Endothelial cell of umbilical vein (primary cell): Measurements from ENCODE around the gene CAP2. TPM values are rescaled to one million over a fixed set of nuclear protein-coding genes. Genes with fewer than 3 reads are reported as not detected.

ENCODE experiments used
- BruUV-seq: library from RNA; stranded (reverse); fragments of 400-500 nt; replicated peaks from 2 replicates; lab custom pipeline; 2021; lab: Mats Ljungman, UMichigan
- CTCF ChIA-PET: fragments of 300-600, 350-600 bp; sonication (Branson Sonifier 250); formaldehyde crosslinking; loops from one replicate; lab custom pipeline; 2021; ENCODE audit warnings: antibody characterized with exemption, inconsistent platforms; lab: Charles Lee
- POLR2A ChIA-PET: fragments of 300-600, 350-600 bp; sonication (Branson Sonifier 250); formaldehyde crosslinking; loops from one replicate; lab custom pipeline; 2021; ENCODE audit warnings: antibody characterized with exemption, inconsistent platforms; lab: Charles Lee
- DNase-seq: peaks from one replicate; pipeline ENCODE4 v3.0.0-alpha.2; 2011; ENCODE audit warnings: low read depth, low spot score
- FAIRE-seq: peaks from 2 replicates; lab custom pipeline; 2011; peaks lifted over from hg19 to GRCh38; lab: Jason Lieb, UNC
- H2AFZ ChIP-seq: 2 replicates; pipeline ENCODE4 v1.6.0; 2012; ENCODE audit warnings: low read depth, low read length, control low read depth, inconsistent platforms
- H3K27ac ChIP-seq: 2 replicates; pipeline ENCODE4 v1.5.1; 2011; ENCODE audit warnings: low read depth, mild to moderate bottlenecking, control low read depth, low read length, moderate library complexity; ENCODE audit not compliant: insufficient read depth
- H3K27me3 ChIP-seq, 2 experiments: 2 replicates each; pipeline versions ENCODE4 v1.6.0 to v1.6.1; 2011; ENCODE audit warnings: low read length in 2 of 2, mixed read lengths in 1 of 2; ENCODE audit not compliant: control insufficient read depth in 2 of 2, insufficient read depth in 2 of 2
- H3K36me3 ChIP-seq, 2 experiments: 2 replicates in 1 of 2; 3 replicates in 1 of 2; pipeline ENCODE4 v1.5.1; 2011; ENCODE audit warnings: low read length in 2 of 2, mild to moderate bottlenecking in 1 of 2, moderate library complexity in 1 of 2; ENCODE audit not compliant: control insufficient read depth in 2 of 2, insufficient read depth in 2 of 2; ENCODE audit errors: extremely low read depth in 1 of 2
- H3K4me1 ChIP-seq: 3 replicates; pipeline ENCODE4 v1.5.1; 2011; ENCODE audit warnings: mild to moderate bottlenecking, low read length; ENCODE audit not compliant: control insufficient read depth, insufficient read depth; ENCODE audit errors: extremely low read depth
- H3K4me2 ChIP-seq: 2 replicates; pipeline ENCODE4 v1.6.1; 2011; ENCODE audit warnings: low read length, control low read depth, mixed read lengths; ENCODE audit not compliant: insufficient read depth
- H3K4me3 ChIP-seq, 3 experiments: fragments of 200-600 bp in 1 of 3; sonication (generic), shearing (Covaris generic) in 1 of 3; replicated peaks in 1 of 3; 2 replicates each; pipeline ENCODE4 v1.5.1; 2011 to 2016; ENCODE audit warnings: control low read depth in 3 of 3, low read length in 3 of 3, mild to moderate bottlenecking in 2 of 3, inconsistent platforms in 1 of 3, low read depth in 1 of 3, moderate library complexity in 1 of 3; ENCODE audit not compliant: insufficient read depth in 1 of 3
- H3K79me2 ChIP-seq: 2 replicates; pipeline ENCODE4 v1.6.0; 2012; ENCODE audit warnings: low read length, inconsistent platforms; ENCODE audit not compliant: control insufficient read depth, insufficient read depth
- H3K9ac ChIP-seq: replicated peaks from 2 replicates; pipeline ENCODE3; 2011; ENCODE audit warnings: low read length, control low read depth; ENCODE audit not compliant: insufficient read depth; ENCODE audit errors: extremely low read depth
- H3K9me1 ChIP-seq: replicated peaks from 3 replicates; pipeline ENCODE4 v1.6.0; 2011; ENCODE audit warnings: mild to moderate bottlenecking, low read length; ENCODE audit not compliant: control insufficient read depth, insufficient read depth; ENCODE audit errors: extremely low read depth
- H3K9me3 ChIP-seq: replicated peaks from 2 replicates; pipeline ENCODE4 v1.5.1; 2012; ENCODE audit warnings: low read length, inconsistent platforms; ENCODE audit not compliant: control insufficient read depth, insufficient read depth
- H4K20me1 ChIP-seq: replicated peaks from 2 replicates; pipeline ENCODE3; 2011; ENCODE audit warnings: mild to moderate bottlenecking, low read length; ENCODE audit not compliant: control insufficient read depth, insufficient read depth; ENCODE audit errors: extremely low read depth
- EZH2 ChIP-seq: IDR thresholded peaks from 2 replicates; pipeline ENCODE4 v1.6.1; 2012; ENCODE audit warnings: borderline replicate concordance, low read depth, mild to moderate bottlenecking, moderate library complexity, low read length, inconsistent platforms; ENCODE audit not compliant: severe bottlenecking
- FOS ChIP-seq: IDR thresholded peaks from 2 replicates; pipeline ENCODE4 v1.6.1; 2011; ENCODE audit warnings: mild to moderate bottlenecking, low read length, moderate library complexity, borderline replicate concordance; ENCODE audit not compliant: insufficient read depth
- GATA2 ChIP-seq: IDR thresholded peaks from 2 replicates; pipeline ENCODE4 v1.7.0; 2011; ENCODE audit warnings: low read depth, mild to moderate bottlenecking, moderate library complexity, mixed read lengths, low read length; ENCODE audit not compliant: insufficient read length, insufficient read depth
- JUN ChIP-seq: IDR thresholded peaks from 2 replicates; pipeline ENCODE4 v1.6.1; 2011; ENCODE audit warnings: borderline replicate concordance, low read depth; ENCODE audit not compliant: insufficient read length, insufficient read depth
- MYC ChIP-seq: IDR thresholded peaks from one replicate; pipeline ENCODE4 v1.6.1; 2011; ENCODE audit warnings: mild to moderate bottlenecking, low read depth, low read length
- POLR2A ChIP-seq: IDR thresholded peaks from 2 replicates; pipeline ENCODE4 v1.6.1; 2012; ENCODE audit warnings: low read depth, mild to moderate bottlenecking, control low read depth, low read length
- POLR2AphosphoS5 ChIP-seq: IDR thresholded peaks from 2 replicates; pipeline ENCODE4 v1.6.1; 2012; ENCODE audit warnings: low read depth, mild to moderate bottlenecking, control low read depth, low read length, moderate library complexity; ENCODE audit not compliant: insufficient read depth
- dilution Hi-C: fragments of 300-500 bp; cut with MboI; formaldehyde crosslinking; loops from one replicate; pipeline ENCODE4 v1.15.0; 2019; ENCODE audit warnings: low sequenced_read_pairs; ENCODE audit not compliant: extremely low pct_ligation_motif_present
- intact Hi-C: fragments of 100-400 bp; cut with micrococcal nuclease; formaldehyde crosslinking; loops from one replicate; pipeline ENCODE4 v1.10.0; 2022
- polyA plus RNA-seq, 4 experiments: library from polyadenylated mRNA; depleted of rRNA in 3 of 4; stranded (reverse) in 3 of 4; unstranded in 1 of 4; fragments of >200 nt; gene quantifications; 2 replicates each; pipeline versions ENCODE4 v1.2.1 to v1.2.3, GENCODE V29; 2011 to 2012; ENCODE audit warnings: missing spikeins in 1 of 4
- total RNA-seq: library from RNA; stranded (reverse); gene quantifications from 2 replicates; pipeline ENCODE4 v1.2.3, GENCODE V29; 2021
- TF ChIP-seq, protein P1 (sequence below), 2 donors: IDR thresholded peaks; 1 replicate in 1 of 2; 2 replicates in 1 of 2; pipeline ENCODE4 v1.5.1; 2011; ENCODE audit warnings: low read length in 2 of 2, mild to moderate bottlenecking in 2 of 2, moderate library complexity in 2 of 2, control low read depth in 1 of 2, inconsistent platforms in 1 of 2, low read depth in 1 of 2; ENCODE audit not compliant: insufficient read depth in 1 of 2; ENCODE audit errors: extremely low read depth in 1 of 2
- TF ChIP-seq, protein P2 (sequence below): IDR thresholded peaks from 2 replicates; pipeline ENCODE4 v1.6.1; 2011; ENCODE audit not compliant: insufficient read depth, insufficient read length

The CAP2 gene
- total and polyA plus RNA-seq, 2 donors (not counting 3 experiments of a cell fraction or from before 2014, with no cell fraction given): 12.2 to 21.3 TPM

DNA sequence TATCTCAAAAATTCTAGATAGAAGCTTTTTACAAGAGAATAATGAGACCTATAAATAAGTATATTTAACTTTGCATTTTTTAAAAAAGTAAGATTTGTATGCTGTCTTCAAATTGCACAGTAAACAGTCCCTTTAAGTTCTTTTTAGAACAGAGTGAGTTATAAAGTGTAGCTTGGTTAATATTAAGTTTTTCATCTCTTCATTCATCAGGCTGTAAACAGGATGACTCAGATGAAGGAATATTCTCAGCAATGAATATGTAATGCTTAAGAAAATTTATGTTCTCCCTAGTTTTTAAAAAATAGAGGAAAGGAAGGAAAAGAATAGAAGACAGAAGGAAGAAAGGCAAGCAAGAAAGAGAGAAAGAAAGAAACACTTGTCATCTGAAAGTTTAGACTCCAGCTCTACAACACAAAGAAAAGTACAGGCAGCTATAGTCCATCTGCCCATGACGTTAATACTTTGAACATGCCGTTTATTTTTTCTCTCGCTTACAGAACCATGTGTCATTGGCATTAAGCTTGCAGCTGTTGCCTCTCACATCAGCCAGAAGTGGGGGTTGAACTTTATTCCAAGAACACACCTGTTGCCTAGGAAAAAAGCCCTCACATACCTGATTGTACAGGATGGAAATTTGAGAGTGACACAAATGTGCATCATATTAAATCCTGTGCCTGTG is 36.1 kb downstream of the CAP2 start:
- Histone ChIP-seq H3K9ac (no peak overlapping the region), H3K4me1 (no peaks in the 10 kb centered on the region), H3K4me3 (no peak overlapping the region), H3K9me1 (no peaks in the 10 kb centered on the region), H3K79me2 (no peaks in the 10 kb centered on the region), H3K27ac (no peak overlapping the region), H2AFZ (no peak overlapping the region), H4K20me1 (no peaks in the 10 kb centered on the region), H3K27me3 (no peaks in the 10 kb centered on the region), H3K9me3 (no peaks in the 10 kb centered on the region), H3K4me2 (no peak overlapping the region), H3K36me3 (peaks cover 0 to 2% of the 10 kb centered on the region in 2 experiments)
- dilution Hi-C loops: no loop called here
- TF ChIP-seq EZH2: no peak
- BruUV-seq: no TSS peak
- intact Hi-C loops: no loop called here
- DNase-seq (no peak), FAIRE-seq (no peak)
- CTCF ChIA-PET: interaction anchor here (1.3 to 1.5 kb wide), 2 partner anchors 9 to 154 kb away, joined by 4 read pairs; no protein-coding TSS in a partner anchor
- POLR2A ChIA-PET: no interaction called here

DNA sequence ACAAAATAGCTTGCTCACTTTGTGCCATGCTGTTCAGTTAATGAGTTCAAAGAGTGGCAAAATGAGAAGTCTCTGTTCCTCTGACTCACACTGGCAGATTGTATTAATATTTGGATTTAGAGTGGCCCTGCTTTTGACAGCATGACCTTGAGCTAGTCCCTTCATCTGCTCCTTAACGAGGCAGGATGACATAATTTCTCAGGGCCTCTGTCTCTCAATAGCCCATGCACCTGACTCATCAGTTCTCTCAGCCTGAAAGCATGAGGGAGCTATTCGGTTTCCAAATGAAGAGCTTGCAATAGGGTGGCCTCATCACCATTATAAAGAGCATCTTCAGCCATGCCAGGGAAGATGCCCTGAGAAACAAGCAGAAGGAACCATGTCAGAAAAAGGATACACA is 38.2 kb downstream of the CAP2 start:
- Histone ChIP-seq H4K20me1 (no peaks in the 10 kb centered on the region), H3K36me3 (peaks cover 2% of the 10 kb centered on the region in 2 experiments), H3K27me3 (no peaks in the 10 kb centered on the region), H3K27ac (no peak overlapping the region), H3K4me1 (no peaks in the 10 kb centered on the region), H2AFZ (no peak overlapping the region), H3K4me2 (no peak overlapping the region), H3K79me2 (no peaks in the 10 kb centered on the region), H3K9me1 (no peaks in the 10 kb centered on the region), H3K9me3 (no peaks in the 10 kb centered on the region), H3K4me3 (no peak overlapping the region), H3K9ac (no peak overlapping the region)
- POLR2A ChIA-PET: no interaction called here
- FAIRE-seq: no peak
- TF ChIP-seq EZH2 (no peak), JUN (no peak), FOS (no peak), POLR2A (no peak), POLR2AphosphoS5 (no peak), MYC (no peak), GATA2 (no peak)
- TF ChIP-seq, protein P1, sequence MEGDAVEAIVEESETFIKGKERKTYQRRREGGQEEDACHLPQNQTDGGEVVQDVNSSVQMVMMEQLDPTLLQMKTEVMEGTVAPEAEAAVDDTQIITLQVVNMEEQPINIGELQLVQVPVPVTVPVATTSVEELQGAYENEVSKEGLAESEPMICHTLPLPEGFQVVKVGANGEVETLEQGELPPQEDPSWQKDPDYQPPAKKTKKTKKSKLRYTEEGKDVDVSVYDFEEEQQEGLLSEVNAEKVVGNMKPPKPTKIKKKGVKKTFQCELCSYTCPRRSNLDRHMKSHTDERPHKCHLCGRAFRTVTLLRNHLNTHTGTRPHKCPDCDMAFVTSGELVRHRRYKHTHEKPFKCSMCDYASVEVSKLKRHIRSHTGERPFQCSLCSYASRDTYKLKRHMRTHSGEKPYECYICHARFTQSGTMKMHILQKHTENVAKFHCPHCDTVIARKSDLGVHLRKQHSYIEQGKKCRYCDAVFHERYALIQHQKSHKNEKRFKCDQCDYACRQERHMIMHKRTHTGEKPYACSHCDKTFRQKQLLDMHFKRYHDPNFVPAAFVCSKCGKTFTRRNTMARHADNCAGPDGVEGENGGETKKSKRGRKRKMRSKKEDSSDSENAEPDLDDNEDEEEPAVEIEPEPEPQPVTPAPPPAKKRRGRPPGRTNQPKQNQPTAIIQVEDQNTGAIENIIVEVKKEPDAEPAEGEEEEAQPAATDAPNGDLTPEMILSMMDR (IDR thresholded peaks at IDR 0.05; ENCODE audit: extremely low read depth in 1 of 2, insufficient read depth in 1 of 2, low read depth in 1 of 2, low read length in 2 of 2): no peak
- TF ChIP-seq, protein P2, sequence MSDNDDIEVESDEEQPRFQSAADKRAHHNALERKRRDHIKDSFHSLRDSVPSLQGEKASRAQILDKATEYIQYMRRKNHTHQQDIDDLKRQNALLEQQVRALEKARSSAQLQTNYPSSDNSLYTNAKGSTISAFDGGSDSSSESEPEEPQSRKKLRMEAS: no peak
- CTCF ChIA-PET: no interaction called here
- no TSS peak for BruUV-seq
- intact Hi-C loops: no loop called here
- dilution Hi-C loops: no loop called here
- no peak for DNase-seq
